Colonic mucosa (tissue), 4 donors: ENCODE results near the gene HES7. TPM values are rescaled to one million over a fixed set of nuclear protein-coding genes. Genes with fewer than 3 reads are reported as not detected.

ENCODE experiments used
- DNase-seq: peaks from one replicate; pipeline ENCODE4 v3.0.0-alpha.2; 2020
- H3K27ac ChIP-seq: fragments of 200-600 bp; one replicate; pipeline ENCODE4 v1.8.0; 2021
- H3K27me3 ChIP-seq: fragments of 200-600 bp; one replicate; pipeline ENCODE4 v1.8.0; 2021
- H3K36me3 ChIP-seq: fragments of 200-600 bp; one replicate; pipeline ENCODE4 v1.8.0; 2021
- H3K4me1 ChIP-seq: fragments of 200-600 bp; one replicate; pipeline ENCODE4 v1.8.0; 2021; ENCODE audit warnings: mild to moderate bottlenecking
- H3K4me3 ChIP-seq: fragments of 200-600 bp; one replicate; pipeline ENCODE4 v1.8.0; 2021
- H3K9ac ChIP-seq, 2 donors: one replicate each; pipeline ENCODE4 v1.7.0; 2013; ENCODE audit warnings: control low read depth in 2 of 2, low read depth in 2 of 2, low read length in 2 of 2
- H3K9me3 ChIP-seq: fragments of 200-600 bp; one replicate; pipeline ENCODE4 v1.8.0; 2021
- intact Hi-C: fragments of 100-400 bp; cut with DNase I; formaldehyde crosslinking; loops from one replicate; pipeline ENCODE4 v1.14.1; 2022
- total RNA-seq, 2 donors: library from RNA; stranded (reverse); fragmentation: NEBNext Ultra II Directional in 1 of 2; extraction: Animal tissue kit (Norgen Biotek cat#: 25700) in 1 of 2; gene quantifications; one replicate each; pipeline ENCODE4 v1.2.1, GENCODE V29; 2021
- TF ChIP-seq, protein P1 (sequence below): fragments of 200-600 bp; IDR thresholded peaks from one replicate; pipeline ENCODE4 v1.8.0; 2022; ENCODE audit warnings: antibody characterized with exemption, mild to moderate bottlenecking
- donor health status: healthy.
- donor health status: DM: no; HTN: no; CAD: no.
- donor health status: DM: no; HTN: no; CAD: no.

The HES7 gene
- total RNA-seq, 2 donors from 2014 or later, result not detected

DNA sequence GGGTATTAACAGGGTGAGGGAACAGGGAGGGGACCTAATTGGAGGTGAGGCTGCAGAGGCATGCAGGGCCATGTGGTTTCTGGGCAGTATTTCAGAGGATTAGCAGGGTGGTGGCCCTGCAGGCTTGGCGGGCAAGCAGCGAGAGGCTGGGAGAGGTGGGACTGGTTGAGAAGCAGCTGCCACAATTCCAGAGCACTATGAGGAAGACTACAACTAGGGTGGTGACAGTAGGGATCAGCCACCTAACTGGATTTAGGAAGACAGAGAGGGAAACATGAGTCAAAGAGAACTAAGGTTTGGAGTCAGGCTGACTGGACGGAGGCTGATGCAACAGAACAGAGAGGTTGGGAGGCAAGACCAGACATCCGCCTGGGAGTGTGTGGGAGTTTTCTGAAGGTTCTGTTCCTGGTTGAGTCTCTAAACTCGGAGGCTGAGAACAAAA is 17.9 kb downstream of the HES7 start:
- Histone ChIP-seq H3K27ac (no peak overlapping the region), H3K9ac (no peak overlapping the region), H3K4me1 (no peaks in the 10 kb centered on the region), H3K36me3 (no peaks in the 10 kb centered on the region), H3K9me3 (no peaks in the 10 kb centered on the region), H3K27me3 (no peaks in the 10 kb centered on the region), H3K4me3 (no peak overlapping the region)
- TF ChIP-seq, protein P1, sequence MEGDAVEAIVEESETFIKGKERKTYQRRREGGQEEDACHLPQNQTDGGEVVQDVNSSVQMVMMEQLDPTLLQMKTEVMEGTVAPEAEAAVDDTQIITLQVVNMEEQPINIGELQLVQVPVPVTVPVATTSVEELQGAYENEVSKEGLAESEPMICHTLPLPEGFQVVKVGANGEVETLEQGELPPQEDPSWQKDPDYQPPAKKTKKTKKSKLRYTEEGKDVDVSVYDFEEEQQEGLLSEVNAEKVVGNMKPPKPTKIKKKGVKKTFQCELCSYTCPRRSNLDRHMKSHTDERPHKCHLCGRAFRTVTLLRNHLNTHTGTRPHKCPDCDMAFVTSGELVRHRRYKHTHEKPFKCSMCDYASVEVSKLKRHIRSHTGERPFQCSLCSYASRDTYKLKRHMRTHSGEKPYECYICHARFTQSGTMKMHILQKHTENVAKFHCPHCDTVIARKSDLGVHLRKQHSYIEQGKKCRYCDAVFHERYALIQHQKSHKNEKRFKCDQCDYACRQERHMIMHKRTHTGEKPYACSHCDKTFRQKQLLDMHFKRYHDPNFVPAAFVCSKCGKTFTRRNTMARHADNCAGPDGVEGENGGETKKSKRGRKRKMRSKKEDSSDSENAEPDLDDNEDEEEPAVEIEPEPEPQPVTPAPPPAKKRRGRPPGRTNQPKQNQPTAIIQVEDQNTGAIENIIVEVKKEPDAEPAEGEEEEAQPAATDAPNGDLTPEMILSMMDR, result no peak
- intact Hi-C loops, result no loop called here
- no peak for DNase-seq

DNA sequence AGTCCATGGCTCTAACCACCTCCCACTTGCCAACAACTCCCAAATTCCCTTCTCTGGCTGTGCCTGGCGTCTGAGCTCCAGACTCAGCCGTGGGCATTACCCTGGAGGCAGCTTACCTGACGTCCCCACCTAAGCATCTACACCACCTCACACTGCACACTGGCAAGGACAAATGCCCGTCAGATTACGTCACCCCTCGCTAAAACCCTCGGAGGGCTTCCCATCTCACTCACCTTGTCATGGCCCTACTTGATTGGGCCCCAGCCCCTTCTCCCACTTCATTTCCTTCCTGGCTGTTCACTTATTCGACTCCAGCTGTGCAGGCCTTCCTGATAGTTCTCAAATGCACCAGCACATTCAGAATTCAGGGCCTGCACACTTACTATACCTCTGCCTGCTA is 19.0 kb downstream of the HES7 start:
- Histone ChIP-seq H3K9me3 (no peaks in the 10 kb centered on the region), H3K27me3 (no peaks in the 10 kb centered on the region), H3K4me3 (no peak overlapping the region), H3K36me3 (no peaks in the 10 kb centered on the region), H3K4me1 (no peaks in the 10 kb centered on the region), H3K9ac (no peak overlapping the region), H3K27ac (no peak overlapping the region)
- TF ChIP-seq, protein P1, result no peak
- DNase-seq, result no peak
- intact Hi-C loops, result no loop called here

DNA sequence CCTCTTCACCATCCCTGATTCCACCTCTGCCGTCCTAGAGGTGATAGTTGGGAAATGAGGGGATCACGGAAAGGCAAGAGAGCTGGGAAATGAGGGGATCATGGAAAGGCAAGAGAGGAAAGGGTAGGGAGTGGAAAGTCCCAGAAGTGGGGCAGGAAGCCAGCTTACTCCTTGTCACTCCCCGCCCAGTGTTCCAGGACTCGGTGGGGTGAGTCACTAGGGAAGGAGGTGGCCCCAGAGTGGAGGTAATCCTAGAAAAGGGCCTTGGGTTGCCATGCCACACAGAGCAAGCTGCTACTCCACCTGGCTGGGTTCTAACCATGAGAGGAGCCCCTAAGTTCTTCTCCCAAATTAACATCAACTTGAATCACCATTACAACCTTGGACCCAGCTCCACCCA is 20.4 kb downstream of the HES7 start:
- Histone ChIP-seq H3K4me1 (no peaks in the 10 kb centered on the region), H3K36me3 (no peaks in the 10 kb centered on the region), H3K4me3 (no peak overlapping the region), H3K9me3 (no peaks in the 10 kb centered on the region), H3K27ac (no peak overlapping the region), H3K9ac (no peak overlapping the region), H3K27me3 (no peaks in the 10 kb centered on the region)
- no peak for DNase-seq
- intact Hi-C loops, result no loop called here
- TF ChIP-seq, protein P1, result no peak

DNA sequence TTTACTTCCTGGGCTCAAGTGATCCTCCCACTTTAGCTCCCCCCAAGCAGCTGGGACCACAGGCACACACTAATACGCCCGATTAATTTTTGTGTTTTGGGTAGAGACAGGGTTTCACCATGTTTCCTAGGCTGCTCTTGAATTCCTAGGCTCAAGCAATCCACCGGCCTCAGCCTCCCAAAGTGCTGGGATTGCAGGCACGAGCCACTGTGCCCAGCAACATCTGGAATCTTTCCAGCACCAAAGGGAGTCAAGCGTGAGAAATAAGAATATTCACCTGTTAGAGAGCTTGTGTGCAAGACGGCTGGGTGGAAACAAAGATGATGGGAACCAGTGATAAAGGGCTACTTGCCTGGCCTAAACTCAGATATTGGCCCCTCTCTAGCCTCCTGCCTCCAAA is 22.2 kb downstream of the HES7 start:
- Histone ChIP-seq H3K9ac (no peak overlapping the region), H3K4me3 (no peak overlapping the region), H3K9me3 (no peaks in the 10 kb centered on the region), H3K36me3 (no peaks in the 10 kb centered on the region), H3K27me3 (no peaks in the 10 kb centered on the region), H3K27ac (no peak overlapping the region), H3K4me1 (no peaks in the 10 kb centered on the region)
- TF ChIP-seq, protein P1, result no peak
- intact Hi-C loops, result no loop called here
- DNase-seq, result no peak

DNA sequence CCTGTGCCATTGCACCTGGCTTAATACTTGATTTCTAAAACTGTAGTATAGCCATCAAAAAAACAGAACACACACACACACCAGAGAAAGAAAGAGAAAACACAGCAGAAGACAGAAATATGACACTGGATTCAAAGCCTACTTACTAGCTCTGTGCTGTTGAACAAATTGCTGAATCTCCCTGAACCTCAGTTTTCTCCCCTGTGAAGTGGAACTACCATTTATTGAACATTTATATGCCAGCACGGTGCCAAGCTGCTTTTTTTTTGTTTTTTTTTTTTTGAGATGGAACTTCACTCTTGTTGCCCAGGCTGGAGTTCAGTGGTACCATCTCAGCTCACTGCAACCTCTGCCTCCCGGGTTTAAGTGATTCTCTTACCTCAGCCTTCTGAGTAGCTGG is 23.1 kb downstream of the HES7 start:
- Histone ChIP-seq H3K9me3 (no peaks in the 10 kb centered on the region), H3K27me3 (no peaks in the 10 kb centered on the region), H3K4me3 (no peak overlapping the region), H3K27ac (no peak overlapping the region), H3K4me1 (no peaks in the 10 kb centered on the region), H3K36me3 (no peaks in the 10 kb centered on the region), H3K9ac (no peak overlapping the region)
- TF ChIP-seq, protein P1, result no peak
- intact Hi-C loops, result no loop called here
- DNase-seq, result no peak

DNA sequence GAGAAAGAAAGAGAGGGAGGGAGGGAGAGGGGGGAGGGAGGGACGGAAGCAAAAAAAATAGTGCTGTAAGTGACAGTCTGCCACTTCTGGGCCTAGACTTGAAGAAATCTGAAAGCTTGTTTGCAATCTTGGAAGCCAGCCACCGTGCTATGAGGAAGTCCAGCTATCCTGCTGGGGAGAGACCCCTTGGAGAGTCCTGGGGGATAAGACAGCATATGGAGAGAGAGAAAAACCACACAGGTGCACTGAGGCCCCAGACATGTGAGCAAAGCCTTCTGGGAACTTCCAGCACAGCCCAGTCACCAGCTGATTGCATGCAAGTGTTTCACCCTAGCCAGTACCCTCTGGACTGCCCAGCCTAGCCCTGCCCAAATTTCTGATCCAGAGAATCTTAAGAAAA is 23.8 kb downstream of the HES7 start:
- H3K9ac ChIP-seq, result no peak overlapping the region
- no peak for DNase-seq
- intact Hi-C loops, result no loop called here
- H3K27me3 ChIP-seq, result no peaks in the 10 kb centered on the region
- no peak overlapping the region for H3K4me3 ChIP-seq
- no peaks in the 10 kb centered on the region for H3K36me3 ChIP-seq
- H3K9me3 ChIP-seq, result no peaks in the 10 kb centered on the region
- H3K4me1 ChIP-seq, result no peaks in the 10 kb centered on the region
- no peak overlapping the region for H3K27ac ChIP-seq
- TF ChIP-seq, protein P1, result no peak
